K562 (cell line): ENCODE data around the gene SLC12A6. TPM values are rescaled to one million over a fixed set of nuclear protein-coding genes. Genes with fewer than 3 reads are reported as not detected.

ENCODE experiments used
- ATAC-seq: fragments of 200-7000 bp; cut with Tn5 transposase; 3 replicates; pipeline ENCODE4 v1.9.1; 2020; ENCODE audit warnings: moderate library complexity
- BruUV-seq: library from RNA; stranded (reverse); fragments of 400-500 nt; replicated peaks from 2 replicates; lab custom pipeline; 2021; lab: Mats Ljungman, UMichigan
- CTCF ChIA-PET: fragments of 300-600 bp; formaldehyde crosslinking; extraction: SDS; loops from one replicate; lab custom pipeline; 2021; ENCODE audit warnings: low intra/inter-chr PET ratio; lab: Yijun Ruan, JAX
- POLR2A ChIA-PET: fragments of 300-600, 350-650 bp; sonication (Branson Sonifier 250); formaldehyde crosslinking; extraction: SDS; loops from one replicate; lab custom pipeline; 2021; ENCODE audit warnings: antibody characterized with exemption, inconsistent platforms; lab: Yijun Ruan, JAX
- DNase-seq, 4 experiments: peaks; one replicate each; pipeline versions ENCODE4 v3.0.0 to v3.0.0-alpha.2; 2011 to 2018; ENCODE audit warnings: low spot score in 3 of 4, mixed read lengths in 3 of 4; ENCODE audit errors: extremely low read depth in 1 of 4
- FAIRE-seq: peaks from 2 replicates; lab custom pipeline; 2011; peaks lifted over from hg19 to GRCh38; lab: Jason Lieb, UNC
- H2AFZ ChIP-seq: 2 replicates; pipeline ENCODE4 v1.6.0; 2011; ENCODE audit warnings: low read depth, low read length, control low read depth, inconsistent platforms
- H3K27ac ChIP-seq: fragments of 200-600 bp; 3 replicates; pipeline ENCODE4 v1.8.0; 2011; ENCODE audit warnings: low read depth, mild to moderate bottlenecking, control low read depth, inconsistent platforms, low read length, moderate library complexity, mixed read lengths; ENCODE audit errors: extremely low read depth
- H3K27me3 ChIP-seq, 2 experiments: fragments of 300-600 bp in 1 of 2; 2 replicates in 1 of 2; 3 replicates in 1 of 2; pipeline versions ENCODE4 v1.6.0 to v1.8.0; 2011; ENCODE audit warnings: inconsistent platforms in 2 of 2, low read length in 2 of 2, mild to moderate bottlenecking in 1 of 2, mixed read lengths in 1 of 2, moderate library complexity in 1 of 2; ENCODE audit not compliant: control insufficient read depth in 2 of 2, insufficient read depth in 2 of 2
- H3K36me3 ChIP-seq: fragments of 300-600 bp; 3 replicates; pipeline ENCODE4 v1.8.0; 2011; ENCODE audit warnings: mild to moderate bottlenecking, low read length, inconsistent platforms; ENCODE audit not compliant: control insufficient read depth, insufficient read depth
- H3K4me1 ChIP-seq, 2 experiments: fragments of 200-600 bp in 1 of 2; replicated peaks in 1 of 2; 2 replicates in 1 of 2; 3 replicates in 1 of 2; pipeline versions ENCODE4 v1.5.1 to v1.8.0; 2011; ENCODE audit warnings: inconsistent platforms in 2 of 2, low read length in 2 of 2, mild to moderate bottlenecking in 1 of 2, mixed read lengths in 1 of 2, moderate library complexity in 1 of 2; ENCODE audit not compliant: control insufficient read depth in 2 of 2, insufficient read depth in 2 of 2
- H3K4me2 ChIP-seq: 2 replicates; pipeline ENCODE4 v1.6.1; 2011; ENCODE audit warnings: low read length, control low read depth, inconsistent platforms, mixed read lengths; ENCODE audit not compliant: insufficient read depth
- H3K4me3 ChIP-seq: fragments of 200-600 bp; sonication (generic), shearing (Covaris generic); 2 replicates; pipeline ENCODE4 v1.5.1; 2016; ENCODE audit warnings: control low read depth, inconsistent platforms
- H3K79me2 ChIP-seq: fragments of 200-600 bp; 3 replicates; pipeline ENCODE4 v1.8.0; 2011; ENCODE audit warnings: low read length, inconsistent platforms; ENCODE audit not compliant: control insufficient read depth, insufficient read depth
- H3K9ac ChIP-seq, 2 experiments: 2 replicates each; pipeline versions ENCODE4 v1.6.0 to v1.6.1; 2011; ENCODE audit warnings: low read depth in 2 of 2, low read length in 2 of 2, control low read depth in 1 of 2, inconsistent platforms in 1 of 2, mild to moderate bottlenecking in 1 of 2, mixed read lengths in 1 of 2; ENCODE audit not compliant: insufficient read depth in 1 of 2
- H3K9me1 ChIP-seq: one replicate; pipeline ENCODE4 v1.6.0; 2011; ENCODE audit warnings: inconsistent platforms, mild to moderate bottlenecking, low read length, moderate library complexity; ENCODE audit not compliant: control insufficient read depth, insufficient read depth
- H3K9me3 ChIP-seq: replicated peaks from 2 replicates; pipeline ENCODE4 v1.5.1; 2011; ENCODE audit warnings: low read depth, low read length, inconsistent platforms; ENCODE audit not compliant: control insufficient read depth, insufficient read depth
- H4K20me1 ChIP-seq: replicated peaks from 2 replicates; pipeline ENCODE4 v1.6.1; 2011; ENCODE audit warnings: low read length, inconsistent platforms, mixed read lengths; ENCODE audit not compliant: control insufficient read depth, insufficient read depth
- PHF20 ChIP-seq: fragments of 450-650 bp; IDR thresholded peaks from 2 replicates; pipeline ENCODE4 v1.6.1; 2018; ENCODE audit not compliant: partially characterized antibody
- SPI1 ChIP-seq: IDR thresholded peaks from 2 replicates; pipeline ENCODE4 v1.6.1; 2011; ENCODE audit warnings: low read depth, low read length, control low read depth, borderline replicate concordance
- ZNF512 ChIP-seq: IDR thresholded peaks from 2 replicates; pipeline ENCODE4 v1.6.1; 2016; ENCODE audit warnings: missing genetic modification characterization, missing compliant biosample characterization
- WGBS: fragments of 100-300 bp; shearing (Covaris generic); methylation state at CpG from one replicate; pipeline ENCODE4 v1.1.6; 2016; ENCODE audit warnings: low coverage, mixed read lengths; ENCODE audit not compliant: insufficient coverage; ENCODE audit errors: missing lambda C conversion rate; 5-methylcytosine and 5-hydroxymethylcytosine counted together
- in situ Hi-C: fragments of 300-500 bp; cut with MboI; formaldehyde crosslinking; loops from 4 replicates; pipeline ENCODE4 v1.15.0; 2018; ENCODE audit warnings: inconsistent platforms, mixed read lengths
- intact Hi-C: fragments of 100-400 bp; cut with micrococcal nuclease; formaldehyde crosslinking; loops from 2 replicates; pipeline ENCODE4 v1.14.2; 2022
- polyA plus RNA-seq, 8 experiments: library from polyadenylated mRNA; depleted of rRNA in 4 of 8; stranded (reverse) in 5 of 8; unstranded in 3 of 8; fragments of >200 nt; fragmentation: Nextera tagmentation in 2 of 8; fragmentation: Illumina TruSeq in 1 of 8; extraction: Ambion mirVana in 2 of 8; extraction: Trizol in 1 of 8; gene quantifications; 2 replicates each; pipeline versions ENCODE4 v1.2.1 to v1.2.3, GENCODE V29; 2011 to 2014; ENCODE audit warnings: inconsistent platforms in 1 of 8, missing spikeins in 1 of 8
- total RNA-seq, 7 experiments: library from RNA; depleted of rRNA in 6 of 7; stranded (reverse); fragments of >200 nt in 6 of 7; fragmentation: Illumina TruSeq in 2 of 7; extraction: Trizol in 2 of 7; gene quantifications; 2 replicates each; pipeline versions ENCODE4 v1.2.1 to v1.2.3, GENCODE V29; 2011 to 2021; ENCODE audit warnings: low replicate concordance in 1 of 7

The SLC12A6 gene
- total and polyA plus RNA-seq, 9 of the 15 experiments (the other 6 are each of a cell fraction or from before 2014, with no cell fraction given), result 1.4 to 16.4 (median 6.7) TPM

- H3K4me2 ChIP-seq, result no peak overlapping the region
- FAIRE-seq (no peak), DNase-seq (no peak), ATAC-seq (no peak)
- POLR2A ChIA-PET, result no interaction called here
- no peaks in the 10 kb centered on the region for H3K36me3 ChIP-seq
- CTCF ChIA-PET, result no interaction called here
- no peak for TF ChIP-seq ZNF512 (tag)
- H3K4me1 ChIP-seq, result peaks cover 0 to 3% of the 10 kb centered on the region in 2 experiments; a peak in 1 of 5 replicates
- no peaks in the 10 kb centered on the region for H3K9me3 ChIP-seq
- in situ Hi-C loops (loop anchor here (5.0 kb wide), 1 partner anchor 169 kb away; no protein-coding TSS in a partner anchor), intact Hi-C loops (loop anchor here (10.0 kb wide), 1 partner anchor 368 kb away; the partner anchor contains the start of gene GOLGA8B)
- H2AFZ ChIP-seq, result no peak overlapping the region
- H3K27me3 ChIP-seq, result no peaks in the 10 kb centered on the region
- no peaks in the 10 kb centered on the region for H4K20me1 ChIP-seq
- no peaks in the 10 kb centered on the region for H3K79me2 ChIP-seq
- no peak overlapping the region for H3K27ac ChIP-seq
- H3K4me3 ChIP-seq, result no peak overlapping the region
- no peaks in the 10 kb centered on the region for H3K9me1 ChIP-seq
- BruUV-seq, result no TSS peak
- H3K9ac ChIP-seq, result no peak overlapping the region
Measured at GRCh38 chr15:34216527-34217270, 120.9 kb downstream of the SLC12A6 start.

DNA sequence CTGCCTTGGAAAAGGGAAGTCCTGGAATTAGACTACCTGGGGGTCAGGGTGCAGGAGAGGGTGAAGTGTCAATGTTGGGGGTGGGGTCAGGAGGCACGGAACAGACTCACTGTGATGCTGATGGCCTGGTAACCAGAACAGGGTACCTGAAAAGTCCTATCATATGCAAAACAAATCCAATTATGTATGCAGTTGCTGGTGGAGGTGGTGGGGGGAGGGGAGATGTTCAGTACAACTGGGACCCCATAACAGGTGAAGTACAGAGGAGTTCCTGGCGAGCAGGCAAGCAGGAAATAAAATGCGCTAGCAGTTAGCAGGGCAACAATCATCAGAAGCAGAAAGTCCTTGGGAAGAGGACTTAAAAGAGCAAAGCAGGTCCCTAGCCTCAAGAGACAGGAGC, 123.4 kb downstream of the SLC12A6 start:
- Histone ChIP-seq H2AFZ (peak overlapping the region; percentile 43; the same call in 1 of the 2 replicates), H3K4me3 (no peak overlapping the region), H3K9ac (no peak overlapping the region), H3K27ac (no peak overlapping the region), H3K9me3 (no peaks in the 10 kb centered on the region), H3K79me2 (peaks cover 4% of the 10 kb centered on the region), H3K4me2 (no peak overlapping the region), H3K4me1 (peaks cover 0 to 3% of the 10 kb centered on the region in 2 experiments; a peak in 1 of 5 replicates), H3K36me3 (no peaks in the 10 kb centered on the region), H3K9me1 (no peaks in the 10 kb centered on the region), H4K20me1 (no peaks in the 10 kb centered on the region), H3K27me3 (no peaks in the 10 kb centered on the region)
- ATAC-seq, result no peak
- WGBS, result 63% methylated on average over 3 of the region's 3 CpGs
- CTCF ChIA-PET, result interaction anchor here (1.0 kb wide), 1 partner anchor 10 kb away, joined by 4 read pairs; the partner anchor contains the start of gene EMC4
- FAIRE-seq, result no peak
- intact Hi-C loops, result loop anchor here (5.0 to 10.0 kb wide), 2 partner anchors 153 to 371 kb away; partner anchors contain the start of genes GOLGA8B and LPCAT4
- in situ Hi-C loops, result loop anchor here (5.0 kb wide), 1 partner anchor 112 kb away; the partner anchor contains the start of genes EMC7 and PGBD4
- no TSS peak for BruUV-seq
- DNase-seq, result no peak
- POLR2A ChIA-PET, result interaction anchor here (0.6 kb wide), 1 partner anchor 10 kb away, joined by 3 read pairs; no protein-coding TSS in a partner anchor
- 0 out of 2 replicates have a peak, but pooled peaks have one; percentile 22 for TF ChIP-seq SPI1
- no peak for TF ChIP-seq PHF20
